ENCODE results near the gene ZBTB7C. TPM values are rescaled to one million over a fixed set of nuclear protein-coding genes. Genes with fewer than 3 reads are reported as not detected.

The ZBTB7C gene
- total and polyA plus RNA-seq, 10 of the 15 experiments (the other 5 are each of a cell fraction or from before 2014, with no cell fraction given) = under 0.01 to 0.08 (median 0.01) TPM; not detected in 7

DNA sequence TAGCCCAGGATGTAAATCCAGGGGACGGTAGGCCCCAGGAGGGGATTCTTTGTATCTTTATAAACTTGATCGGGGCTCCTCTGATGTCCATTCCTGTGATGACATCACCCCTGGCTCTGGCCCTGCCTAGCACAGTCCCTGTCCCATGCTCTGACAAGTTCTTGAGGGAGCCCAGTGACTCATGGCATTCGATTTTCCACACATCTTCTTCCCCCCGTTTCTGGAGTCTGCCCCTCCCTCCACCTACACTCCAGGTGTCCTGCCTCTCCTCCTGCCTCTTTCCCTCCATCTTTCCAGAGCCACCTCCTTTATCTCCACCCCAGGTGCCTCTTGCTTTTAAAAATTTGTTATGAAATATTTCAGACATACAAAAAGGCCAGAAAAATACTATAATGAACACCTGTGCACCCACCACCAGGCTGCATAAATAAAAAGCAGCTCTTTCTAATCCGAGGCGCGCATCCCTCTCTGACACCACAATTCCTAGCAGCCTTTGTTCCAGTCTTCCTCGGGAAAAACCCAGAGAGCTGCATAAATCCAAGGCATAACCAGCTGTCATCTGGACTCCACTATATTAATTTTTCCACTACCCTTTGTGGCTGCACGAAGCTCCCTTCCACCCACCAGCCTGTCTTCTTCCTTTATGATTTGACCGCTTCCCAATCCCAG lies 207.7 kb downstream of the ZBTB7C start:
- ATAC-seq = no peak
- no peak overlapping the region for H2AFZ ChIP-seq (ENCODE audit: control insufficient read depth, low read depth, low read length)
- H3K4me2 ChIP-seq (ENCODE audit: control insufficient read depth, insufficient read depth) = no peak overlapping the region
- ChIA-PET SMC1A (ENCODE audit: uncharacterized antibody, unreplicated experiment) (no interaction called here), CTCF (no interaction called here), RAD21 (ENCODE audit: unreplicated experiment) (no interaction called here), POLR2A (no interaction called here)
- H3K36me3 ChIP-seq (ENCODE audit: control insufficient read depth in 2 of 2, insufficient read depth in 2 of 2, low read length in 1 of 2) = no peaks in the 10 kb centered on the region
- in situ Hi-C loops (cut with MboI) = no loop called here
- H3K9ac ChIP-seq (ENCODE audit: control insufficient read depth, insufficient read depth, low read length) = no peak overlapping the region
- FAIRE-seq = no peak
- H4K20me1 ChIP-seq (ENCODE audit: control insufficient read depth, insufficient read depth) = no peaks in the 10 kb centered on the region; the same call in 1 of the 2 replicates
- WGBS (ENCODE audit: insufficient coverage, insufficient replicate concordance, low lambda C conversion rate, missing lambda C conversion rate) = 40% methylated on average over 10 of the region's 10 CpGs
- DNase-seq (ENCODE audit: low read depth, low spot score) = no peak
- no peak overlapping the region for H3K27ac ChIP-seq (ENCODE audit: control insufficient read depth, insufficient read depth)
- no peaks in the 10 kb centered on the region for H3K4me1 ChIP-seq (ENCODE audit: control insufficient read depth, insufficient read depth, low read length)
- intact Hi-C loops (cut with micrococcal nuclease; ENCODE audit: unreplicated experiment) = no loop called here
- no peaks in the 10 kb centered on the region for H3K79me2 ChIP-seq (ENCODE audit: control insufficient read depth, insufficient read depth, low read length)
- H3K9me3 ChIP-seq (replicated peaks; ENCODE audit: control insufficient read depth, insufficient read depth, low read length) = no peaks in the 10 kb centered on the region
- no peak overlapping the region for H3K4me3 ChIP-seq
- TF ChIP-seq NR2C2 (IDR thresholded peaks at IDR 0.05; ENCODE audit: borderline replicate concordance, control insufficient read depth, insufficient read length, low read depth) = no peak
- BruUV-seq (replicated peaks) = no TSS peak
- H3K27me3 ChIP-seq (replicated peaks in 1 of 2; ENCODE audit: control insufficient read depth in 2 of 2, insufficient read depth in 2 of 2, low read length in 1 of 2) = peaks cover 0 to 5% of the 10 kb centered on the region in 2 experiments; a peak in 3 of 4 replicates

DNA sequence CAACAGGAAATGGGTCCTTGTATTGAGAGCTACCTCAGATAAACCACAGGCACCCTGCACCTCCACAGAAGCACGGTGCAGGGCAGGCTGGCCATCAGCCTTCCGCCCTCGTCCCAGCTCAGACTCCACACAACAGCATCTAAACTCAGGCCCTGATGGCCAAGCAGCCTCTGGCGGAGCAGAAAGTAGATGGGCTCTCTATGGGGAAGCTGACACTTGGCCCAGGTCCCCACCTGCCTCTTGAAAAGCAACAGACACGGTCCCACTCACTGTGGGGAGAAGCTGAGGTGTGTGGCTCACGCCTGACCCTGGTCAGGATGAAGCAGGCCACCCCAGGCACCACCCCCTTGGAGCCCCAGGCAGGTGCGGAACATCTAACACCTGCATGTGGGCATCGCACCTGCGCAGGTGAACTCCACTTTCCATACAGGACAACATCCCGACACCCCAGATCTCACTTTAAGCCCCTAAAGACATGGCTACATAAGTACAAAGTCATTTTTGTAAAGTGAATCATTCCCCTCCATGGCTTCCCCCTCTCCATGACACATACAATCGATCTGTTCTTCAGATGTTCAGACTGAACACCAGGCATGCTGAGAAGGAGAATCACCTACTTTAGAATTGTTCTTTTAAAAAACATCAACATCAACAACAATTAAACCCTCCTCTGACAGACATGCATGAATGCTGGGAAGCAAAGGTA lies 208.4 kb downstream of the ZBTB7C start:
- Histone ChIP-seq H3K4me1 (ENCODE audit: control insufficient read depth, insufficient read depth, low read length) (no peaks in the 10 kb centered on the region), H3K9me3 (replicated peaks; ENCODE audit: control insufficient read depth, insufficient read depth, low read length) (no peaks in the 10 kb centered on the region), H2AFZ (ENCODE audit: control insufficient read depth, low read depth, low read length) (no peak overlapping the region), H3K79me2 (ENCODE audit: control insufficient read depth, insufficient read depth, low read length) (no peaks in the 10 kb centered on the region), H3K27ac (ENCODE audit: control insufficient read depth, insufficient read depth) (no peak overlapping the region), H3K4me3 (no peak overlapping the region), H3K9ac (ENCODE audit: control insufficient read depth, insufficient read depth, low read length) (no peak overlapping the region), H3K36me3 (ENCODE audit: control insufficient read depth in 2 of 2, insufficient read depth in 2 of 2, low read length in 1 of 2) (no peaks in the 10 kb centered on the region), H3K27me3 (replicated peaks in 1 of 2; ENCODE audit: control insufficient read depth in 2 of 2, insufficient read depth in 2 of 2, low read length in 1 of 2) (peaks cover 0 to 5% of the 10 kb centered on the region in 2 experiments; a peak in 3 of 4 replicates), H4K20me1 (ENCODE audit: control insufficient read depth, insufficient read depth) (no peaks in the 10 kb centered on the region; the same call in 1 of the 2 replicates), H3K4me2 (ENCODE audit: control insufficient read depth, insufficient read depth) (no peak overlapping the region)
- no peak for ATAC-seq
- FAIRE-seq = no peak
- ChIA-PET POLR2A (no interaction called here), SMC1A (ENCODE audit: uncharacterized antibody, unreplicated experiment) (no interaction called here), CTCF (no interaction called here), RAD21 (ENCODE audit: unreplicated experiment) (no interaction called here)
- 25% methylated on average over 11 of the region's 11 CpGs for WGBS (ENCODE audit: insufficient coverage, insufficient replicate concordance, low lambda C conversion rate, missing lambda C conversion rate)
- no peak for DNase-seq (ENCODE audit: low read depth, low spot score)
- BruUV-seq (replicated peaks) = no TSS peak
- intact Hi-C loops (cut with micrococcal nuclease; ENCODE audit: unreplicated experiment) (no loop called here), in situ Hi-C loops (cut with MboI) (no loop called here)
- TF ChIP-seq KLF5 (IDR thresholded peaks at IDR 0.05; ENCODE audit: partially characterized antibody) = no peak
- TF ChIP-seq JUNB (IDR thresholded peaks at IDR 0.05) = no peak
- no peak for TF ChIP-seq MTA3 (IDR thresholded peaks at IDR 0.05; ENCODE audit: borderline replicate concordance, low read length)
- TF ChIP-seq WRNIP1 (IDR thresholded peaks at IDR 0.05; ENCODE audit: borderline replicate concordance, low read depth, low read length) = no peak
- TF ChIP-seq, protein P1, sequence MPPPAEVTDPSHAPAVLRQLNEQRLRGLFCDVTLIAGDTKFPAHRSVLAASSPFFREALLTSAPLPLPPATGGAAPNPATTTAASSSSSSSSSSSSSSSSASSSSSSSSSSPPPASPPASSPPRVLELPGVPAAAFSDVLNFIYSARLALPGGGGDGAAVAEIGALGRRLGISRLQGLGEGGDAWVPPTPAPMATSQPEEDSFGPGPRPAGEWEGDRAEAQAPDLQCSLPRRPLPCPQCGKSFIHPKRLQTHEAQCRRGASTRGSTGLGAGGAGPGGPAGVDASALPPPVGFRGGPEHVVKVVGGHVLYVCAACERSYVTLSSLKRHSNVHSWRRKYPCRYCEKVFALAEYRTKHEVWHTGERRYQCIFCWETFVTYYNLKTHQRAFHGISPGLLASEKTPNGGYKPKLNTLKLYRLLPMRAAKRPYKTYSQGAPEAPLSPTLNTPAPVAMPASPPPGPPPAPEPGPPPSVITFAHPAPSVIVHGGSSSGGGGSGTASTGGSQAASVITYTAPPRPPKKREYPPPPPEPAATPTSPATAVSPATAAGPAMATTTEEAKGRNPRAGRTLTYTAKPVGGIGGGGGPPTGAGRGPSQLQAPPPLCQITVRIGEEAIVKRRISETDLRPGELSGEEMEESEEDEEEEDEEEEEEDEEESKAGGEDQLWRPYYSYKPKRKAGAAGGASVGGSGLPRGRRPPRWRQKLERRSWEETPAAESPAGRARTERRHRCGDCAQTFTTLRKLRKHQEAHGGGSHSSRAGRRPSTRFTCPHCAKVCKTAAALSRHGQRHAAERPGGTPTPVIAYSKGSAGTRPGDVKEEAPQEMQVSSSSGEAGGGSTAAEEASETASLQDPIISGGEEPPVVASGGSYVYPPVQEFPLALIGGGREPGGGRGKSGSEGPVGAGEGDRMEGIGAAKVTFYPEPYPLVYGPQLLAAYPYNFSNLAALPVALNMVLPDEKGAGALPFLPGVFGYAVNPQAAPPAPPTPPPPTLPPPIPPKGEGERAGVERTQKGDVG (CRISPR knock-in tag; IDR thresholded peaks at IDR 0.05) = no peak
- TF ChIP-seq, protein P2, sequence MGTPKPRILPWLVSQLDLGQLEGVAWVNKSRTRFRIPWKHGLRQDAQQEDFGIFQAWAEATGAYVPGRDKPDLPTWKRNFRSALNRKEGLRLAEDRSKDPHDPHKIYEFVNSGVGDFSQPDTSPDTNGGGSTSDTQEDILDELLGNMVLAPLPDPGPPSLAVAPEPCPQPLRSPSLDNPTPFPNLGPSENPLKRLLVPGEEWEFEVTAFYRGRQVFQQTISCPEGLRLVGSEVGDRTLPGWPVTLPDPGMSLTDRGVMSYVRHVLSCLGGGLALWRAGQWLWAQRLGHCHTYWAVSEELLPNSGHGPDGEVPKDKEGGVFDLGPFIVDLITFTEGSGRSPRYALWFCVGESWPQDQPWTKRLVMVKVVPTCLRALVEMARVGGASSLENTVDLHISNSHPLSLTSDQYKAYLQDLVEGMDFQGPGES (IDR thresholded peaks at IDR 0.05) = no peak
- TF ChIP-seq NR2C1 (IDR thresholded peaks at IDR 0.05) = no peak
- no peak for TF ChIP-seq ESRRA (IDR thresholded peaks at IDR 0.05; ENCODE audit: low read length)
- TF ChIP-seq SMAD5 (IDR thresholded peaks at IDR 0.05; ENCODE audit: low read depth) = no peak
- no peak for TF ChIP-seq NFXL1 (IDR thresholded peaks at IDR 0.05; ENCODE audit: borderline replicate concordance)
- TF ChIP-seq SMAD1 (IDR thresholded peaks at IDR 0.05; ENCODE audit: low read depth, partially characterized antibody) = no peak
- TF ChIP-seq MTA2 (IDR thresholded peaks at IDR 0.05; ENCODE audit: low read depth) = no peak

All from GM12878 (cell line).